Panc1 (cell line): ENCODE measurements around the gene PTGS2.

Experiments used
- CTCF ChIP-seq: fragments of 450-650 bp; IDR thresholded peaks from 2 replicates; pipeline ENCODE4 v1.5.1; 2017; ENCODE audit warnings: mild to moderate bottlenecking
- POLR2AphosphoS5 ChIP-seq: IDR thresholded peaks from 2 replicates; pipeline ENCODE4 v1.6.1; 2012; ENCODE audit warnings: mild to moderate bottlenecking, low read depth, low read length, moderate library complexity
- SIN3A ChIP-seq: IDR thresholded peaks from 2 replicates; pipeline ENCODE4 v1.6.1; 2012; ENCODE audit warnings: low read depth, mild to moderate bottlenecking, low read length, moderate library complexity, borderline replicate concordance; ENCODE audit not compliant: insufficient read depth
- TCF7L2 ChIP-seq: IDR thresholded peaks from 2 replicates; pipeline ENCODE4 v1.6.1; 2011; ENCODE audit warnings: mild to moderate bottlenecking, low read depth, low read length, inconsistent platforms
- TF ChIP-seq, protein P1 (sequence below), 2 experiments: IDR thresholded peaks; 2 replicates each; pipeline ENCODE4 v1.6.1; 2011 to 2012; ENCODE audit warnings: low read depth in 2 of 2, control low read depth in 1 of 2, low read length in 1 of 2, mild to moderate bottlenecking in 1 of 2, moderate library complexity in 1 of 2; ENCODE audit not compliant: insufficient read depth in 1 of 2

GRCh38 chr1:186655876-186656275 lies 24.3 kb downstream of the PTGS2 start:
- no peak for TF ChIP-seq CTCF
- no peak for TF ChIP-seq TCF7L2
- TF ChIP-seq, protein P1, sequence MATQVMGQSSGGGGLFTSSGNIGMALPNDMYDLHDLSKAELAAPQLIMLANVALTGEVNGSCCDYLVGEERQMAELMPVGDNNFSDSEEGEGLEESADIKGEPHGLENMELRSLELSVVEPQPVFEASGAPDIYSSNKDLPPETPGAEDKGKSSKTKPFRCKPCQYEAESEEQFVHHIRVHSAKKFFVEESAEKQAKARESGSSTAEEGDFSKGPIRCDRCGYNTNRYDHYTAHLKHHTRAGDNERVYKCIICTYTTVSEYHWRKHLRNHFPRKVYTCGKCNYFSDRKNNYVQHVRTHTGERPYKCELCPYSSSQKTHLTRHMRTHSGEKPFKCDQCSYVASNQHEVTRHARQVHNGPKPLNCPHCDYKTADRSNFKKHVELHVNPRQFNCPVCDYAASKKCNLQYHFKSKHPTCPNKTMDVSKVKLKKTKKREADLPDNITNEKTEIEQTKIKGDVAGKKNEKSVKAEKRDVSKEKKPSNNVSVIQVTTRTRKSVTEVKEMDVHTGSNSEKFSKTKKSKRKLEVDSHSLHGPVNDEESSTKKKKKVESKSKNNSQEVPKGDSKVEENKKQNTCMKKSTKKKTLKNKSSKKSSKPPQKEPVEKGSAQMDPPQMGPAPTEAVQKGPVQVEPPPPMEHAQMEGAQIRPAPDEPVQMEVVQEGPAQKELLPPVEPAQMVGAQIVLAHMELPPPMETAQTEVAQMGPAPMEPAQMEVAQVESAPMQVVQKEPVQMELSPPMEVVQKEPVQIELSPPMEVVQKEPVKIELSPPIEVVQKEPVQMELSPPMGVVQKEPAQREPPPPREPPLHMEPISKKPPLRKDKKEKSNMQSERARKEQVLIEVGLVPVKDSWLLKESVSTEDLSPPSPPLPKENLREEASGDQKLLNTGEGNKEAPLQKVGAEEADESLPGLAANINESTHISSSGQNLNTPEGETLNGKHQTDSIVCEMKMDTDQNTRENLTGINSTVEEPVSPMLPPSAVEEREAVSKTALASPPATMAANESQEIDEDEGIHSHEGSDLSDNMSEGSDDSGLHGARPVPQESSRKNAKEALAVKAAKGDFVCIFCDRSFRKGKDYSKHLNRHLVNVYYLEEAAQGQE (IDR thresholded peaks at IDR 0.05; ENCODE audit: insufficient read depth in 1 of 2, low read depth in 2 of 2, low read length in 1 of 2), result no peak
- TF ChIP-seq POLR2AphosphoS5, result no peak
- no peak for TF ChIP-seq SIN3A
